Measurements from ENCODE around the gene ARID3A.

Gene ARID3A

GRCh38 chr19:1002600-1002999 lies 76.8 kb downstream of the ARID3A start:
- no peak for DNase-seq (ENCODE audit: low read depth, low spot score)

- no peak for DNase-seq (ENCODE audit: low read depth, low spot score)
Observed at GRCh38 chr19:1003283-1003682, 77.4 kb downstream of the ARID3A start.

- DNase-seq (ENCODE audit: low read depth, low spot score), result no peak
Observed at GRCh38 chr19:1004204-1004802, 78.5 kb downstream of the ARID3A start.

- DNase-seq (ENCODE audit: low read depth, low spot score), result no peak
Observed at GRCh38 chr19:1004803-1005664, 79.2 kb downstream of the ARID3A start.

- no peak for DNase-seq (ENCODE audit: low read depth, low spot score)
Observed at GRCh38 chr19:1006711-1007398, 81.0 kb downstream of the ARID3A start.

GRCh38 chr19:1007399-1008251 lies 81.8 kb downstream of the ARID3A start:
- no peak for DNase-seq (ENCODE audit: low read depth, low spot score)

- no peak for DNase-seq (ENCODE audit: low read depth, low spot score)
Observed at GRCh38 chr19:1008268-1009040, 82.6 kb downstream of the ARID3A start.

GRCh38 chr19:1009041-1009980 lies 83.5 kb downstream of the ARID3A start:
- no peak for DNase-seq (ENCODE audit: low read depth, low spot score)

- no peak for DNase-seq (ENCODE audit: low read depth, low spot score)
Observed at GRCh38 chr19:1009981-1010538, 84.2 kb downstream of the ARID3A start.

- no peak for DNase-seq (ENCODE audit: low read depth, low spot score)
Observed at GRCh38 chr19:1010586-1011510, 85.0 kb downstream of the ARID3A start.

GRCh38 chr19:1011831-1012333 lies 86.0 kb downstream of the ARID3A start:
- DNase-seq (ENCODE audit: low read depth, low spot score), result no peak

GRCh38 chr19:1012334-1012733 lies 86.5 kb downstream of the ARID3A start:
- no peak for DNase-seq (ENCODE audit: low read depth, low spot score)

- no peak for DNase-seq (ENCODE audit: low read depth, low spot score)
Observed at GRCh38 chr19:1013218-1013617, 87.4 kb downstream of the ARID3A start.

- DNase-seq (ENCODE audit: low read depth, low spot score), result no peak
Observed at GRCh38 chr19:1014161-1015060, 88.6 kb downstream of the ARID3A start.

GRCh38 chr19:1015061-1015781 lies 89.4 kb downstream of the ARID3A start:
- no peak for DNase-seq (ENCODE audit: low read depth, low spot score)

All from brain pericyte (primary cell).